Kidney (tissue), 14 donors: ENCODE results near the gene LHPP. TPM values are rescaled to one million over a fixed set of nuclear protein-coding genes. Genes with fewer than 3 reads are reported as not detected.

Experiments
- DNase-seq, 5 donors: peaks; one replicate each; pipeline ENCODE4 v3.0.0-alpha.2; 2013 to 2020
- FAIRE-seq: peaks from 2 replicates; lab custom pipeline; 2012; peaks lifted over from hg19 to GRCh38; lab: Jason Lieb, UNC
- H3K27ac ChIP-seq, 2 donors: one replicate each; pipeline ENCODE4 v1.7.0; 2013; ENCODE audit warnings: low read depth in 2 of 2, low read length in 2 of 2, inconsistent platforms in 1 of 2
- H3K27me3 ChIP-seq: one replicate; pipeline ENCODE4 v1.7.1; 2013; ENCODE audit warnings: low read length, inconsistent platforms; ENCODE audit not compliant: control insufficient read depth, insufficient read depth
- H3K36me3 ChIP-seq, 3 donors: one replicate each; pipeline versions ENCODE4 v1.7.0 to v1.7.1; 2013; ENCODE audit warnings: low read length in 3 of 3, control low read depth in 1 of 3, inconsistent platforms in 1 of 3; ENCODE audit not compliant: insufficient read depth in 3 of 3, control insufficient read depth in 2 of 3
- H3K4me1 ChIP-seq, 3 donors: one replicate each; pipeline versions ENCODE4 v1.7.0 to v1.7.1; 2013; ENCODE audit warnings: low read length in 3 of 3, inconsistent platforms in 1 of 3, low read depth in 1 of 3; ENCODE audit not compliant: control insufficient read depth in 2 of 3, insufficient read depth in 2 of 3
- H3K4me3 ChIP-seq, 3 donors: one replicate each; pipeline versions ENCODE4 v1.7.0 to v1.8.1; 2013; ENCODE audit warnings: low read length in 3 of 3, control low read depth in 1 of 3, inconsistent platforms in 1 of 3
- H3K9ac ChIP-seq, 3 donors: one replicate each; pipeline versions ENCODE4 v1.7.0 to v1.7.1; 2013; ENCODE audit warnings: low read length in 3 of 3, control low read depth in 1 of 3, inconsistent platforms in 1 of 3
- H3K9me3 ChIP-seq, 3 donors: one replicate each; pipeline versions ENCODE4 v1.7.0 to v1.7.1; 2013; ENCODE audit warnings: low read length in 3 of 3, control low read depth in 1 of 3, inconsistent platforms in 1 of 3; ENCODE audit not compliant: control insufficient read depth in 2 of 3, insufficient read depth in 1 of 3
- intact Hi-C: fragments of 100-400 bp; cut with DNase I; formaldehyde crosslinking; loops from one replicate; pipeline ENCODE4 v1.11.1; 2022
- polyA plus RNA-seq: library from polyadenylated mRNA; stranded (reverse); fragments of 350-450 nt; fragmentation: Illumina TruSeq; extraction: RNeasy Lipid Tissue Mini Kit (QIAGEN cat#74804); gene quantifications from one replicate; pipeline ENCODE4 v1.2.3, GENCODE V29; 2014; ENCODE audit warnings: low read depth, low replicate concordance; ENCODE audit not compliant: insufficient read depth
- total RNA-seq: library from RNA; stranded (reverse); fragmentation: NEBNext Ultra II Directional; extraction: Animal tissue kit (Norgen Biotek cat#: 25700); gene quantifications from one replicate; pipeline ENCODE4 v1.2.1, GENCODE V29; 2021
- TF ChIP-seq, protein P1 (sequence below): IDR thresholded peaks from 3 replicates; pipeline ENCODE4 v1.5.1; 2012; ENCODE audit warnings: mild to moderate bottlenecking, moderate library complexity, borderline replicate concordance; ENCODE audit not compliant: insufficient read depth; ENCODE audit errors: extremely low read depth
- donor health status: control.
- donor health status: control.
- donor health status: control.
- donor health status: control.
- donor health status: control.
- donor health status: DM: yes; HTN: yes; CAD: no.
- donor health status: Normal renal cell carcinoma (clear cell type).

Gene LHPP
- total and polyA plus RNA-seq, 2 donors from 2014 or later: 16.6 to 52.5 TPM

GRCh38 chr10:124482236-124482800, 20.7 kb downstream of the LHPP start:
- H3K9ac ChIP-seq: no peak overlapping the region
- peaks cover 0 to 4% (median 2%) of the 10 kb centered on the region in 3 donors for H3K4me1 ChIP-seq
- peak in 4 of 5 donors; percentile 36 to 48 (median 40) for DNase-seq
- no peaks in the 10 kb centered on the region for H3K9me3 ChIP-seq
- no peak overlapping the region for H3K4me3 ChIP-seq
- FAIRE-seq: no peak
- H3K27ac ChIP-seq: no peak overlapping the region
- TF ChIP-seq, protein P1, sequence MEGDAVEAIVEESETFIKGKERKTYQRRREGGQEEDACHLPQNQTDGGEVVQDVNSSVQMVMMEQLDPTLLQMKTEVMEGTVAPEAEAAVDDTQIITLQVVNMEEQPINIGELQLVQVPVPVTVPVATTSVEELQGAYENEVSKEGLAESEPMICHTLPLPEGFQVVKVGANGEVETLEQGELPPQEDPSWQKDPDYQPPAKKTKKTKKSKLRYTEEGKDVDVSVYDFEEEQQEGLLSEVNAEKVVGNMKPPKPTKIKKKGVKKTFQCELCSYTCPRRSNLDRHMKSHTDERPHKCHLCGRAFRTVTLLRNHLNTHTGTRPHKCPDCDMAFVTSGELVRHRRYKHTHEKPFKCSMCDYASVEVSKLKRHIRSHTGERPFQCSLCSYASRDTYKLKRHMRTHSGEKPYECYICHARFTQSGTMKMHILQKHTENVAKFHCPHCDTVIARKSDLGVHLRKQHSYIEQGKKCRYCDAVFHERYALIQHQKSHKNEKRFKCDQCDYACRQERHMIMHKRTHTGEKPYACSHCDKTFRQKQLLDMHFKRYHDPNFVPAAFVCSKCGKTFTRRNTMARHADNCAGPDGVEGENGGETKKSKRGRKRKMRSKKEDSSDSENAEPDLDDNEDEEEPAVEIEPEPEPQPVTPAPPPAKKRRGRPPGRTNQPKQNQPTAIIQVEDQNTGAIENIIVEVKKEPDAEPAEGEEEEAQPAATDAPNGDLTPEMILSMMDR: no peak
- H3K27me3 ChIP-seq: no peaks in the 10 kb centered on the region
- intact Hi-C loops: no loop called here
- no peaks in the 10 kb centered on the region for H3K36me3 ChIP-seq

DNA sequence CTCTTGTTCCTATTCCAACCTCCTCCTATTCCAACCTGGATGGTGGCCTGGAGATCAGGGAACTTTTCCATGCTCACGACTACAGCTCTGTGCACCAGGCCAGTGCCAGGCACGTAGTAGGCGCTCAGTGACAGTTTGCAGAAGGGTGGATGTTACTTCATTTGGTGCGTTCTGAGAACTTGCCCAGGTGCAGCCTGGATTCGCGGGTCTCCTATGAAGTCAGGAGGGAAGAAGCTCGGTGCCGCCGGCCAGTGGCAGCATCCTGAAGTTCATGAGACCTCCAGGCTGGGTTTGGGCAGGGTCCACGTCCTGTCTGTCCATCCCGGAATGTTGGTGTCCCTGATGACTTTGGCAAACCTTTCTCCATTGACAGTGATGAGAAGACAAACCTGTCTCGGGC, 21.3 kb downstream of the LHPP start:
- Histone ChIP-seq H3K9ac (no peak overlapping the region), H3K9me3 (no peaks in the 10 kb centered on the region), H3K36me3 (no peaks in the 10 kb centered on the region), H3K27me3 (no peaks in the 10 kb centered on the region), H3K4me3 (no peak overlapping the region), H3K4me1 (peaks cover 0 to 4% (median 0%) of the 10 kb centered on the region in 3 donors), H3K27ac (no peak overlapping the region)
- DNase-seq (peak in 1 of 5 donors; percentile 62), FAIRE-seq (no peak)
- TF ChIP-seq, protein P1: no peak
- intact Hi-C loops: no loop called here

GRCh38 chr10:124484031-124484430, 22.4 kb downstream of the LHPP start:
- intact Hi-C loops: no loop called here
- TF ChIP-seq, protein P1: no peak
- peak; percentile 32 to 70 (median 35) for DNase-seq
- no peak overlapping the region for H3K27ac ChIP-seq
- H3K4me1 ChIP-seq: peaks cover 0 to 4% (median 0%) of the 10 kb centered on the region in 3 donors
- peaks cover 0 to 2% (median 0%) of the 10 kb centered on the region in 3 donors for H3K36me3 ChIP-seq
- no peaks in the 10 kb centered on the region for H3K27me3 ChIP-seq
- no peak overlapping the region for H3K4me3 ChIP-seq
- no peak overlapping the region for H3K9ac ChIP-seq
- no peaks in the 10 kb centered on the region for H3K9me3 ChIP-seq
- FAIRE-seq: no peak

DNA sequence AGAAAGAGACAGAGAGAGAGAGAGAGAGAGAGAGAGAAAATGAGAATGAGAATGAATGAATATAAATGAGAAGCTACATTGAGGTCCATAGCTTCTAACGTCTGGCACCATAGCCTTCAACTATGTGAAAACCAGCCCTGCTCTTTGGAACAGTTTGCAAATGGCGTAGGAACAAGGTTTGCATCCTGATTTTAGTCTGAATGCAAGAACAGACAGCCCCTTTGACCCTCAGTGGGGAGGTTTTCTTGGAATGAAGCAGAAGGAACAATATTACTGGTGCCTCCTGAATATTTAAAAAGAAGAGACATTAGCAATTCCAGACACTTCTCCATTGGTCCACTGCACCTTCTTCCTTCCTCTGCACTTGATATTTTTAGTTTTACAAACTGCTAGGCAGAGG, 23.0 kb downstream of the LHPP start:
- Histone ChIP-seq H3K4me1 (peaks cover 0 to 4% (median 0%) of the 10 kb centered on the region in 3 donors), H3K27ac (no peak overlapping the region), H3K9ac (no peak overlapping the region), H3K36me3 (peaks cover 0 to 2% (median 0%) of the 10 kb centered on the region in 3 donors), H3K9me3 (no peaks in the 10 kb centered on the region), H3K27me3 (no peaks in the 10 kb centered on the region), H3K4me3 (no peak overlapping the region)
- TF ChIP-seq, protein P1: no peak
- no peak for FAIRE-seq
- intact Hi-C loops: no loop called here
- DNase-seq: no peak
